Activated CD4-positive, alpha-beta memory T cell treated with anti-CD3 and anti-CD28 coated beads for 36 hours (primary cell): ENCODE results near the gene LSM8. TPM values are rescaled to one million over a fixed set of nuclear protein-coding genes. Genes with fewer than 3 reads are reported as not detected.
"Not testable (repeated sequence)": the region's sequence is repeated elsewhere in the genome, so short reads cannot be mapped to it uniquely, and the experiment has no call there.

Source experiments
- CTCF ChIA-PET: fragments of 350-600 bp; sonication (Branson Sonifier 250); formaldehyde crosslinking; loops from one replicate; lab custom pipeline; 2021; ENCODE audit warnings: antibody characterized with exemption, inconsistent platforms; lab: Charles Lee
- POLR2A ChIA-PET: fragments of 350-600 bp; sonication (Branson Sonifier 250); formaldehyde crosslinking; loops from one replicate; lab custom pipeline; 2021; ENCODE audit warnings: antibody characterized with exemption; lab: Charles Lee
- DNase-seq: peaks from one replicate; pipeline ENCODE4 v3.0.0-alpha.2; 2020
- H3K27ac Mint-ChIP-seq: one replicate; pipeline ENCODE4 v1.8.0; 2021; ENCODE audit warnings: mixed read lengths
- H3K27me3 Mint-ChIP-seq: one replicate; pipeline ENCODE4 v1.8.0; 2021; ENCODE audit warnings: mixed read lengths
- H3K36me3 Mint-ChIP-seq: one replicate; pipeline ENCODE4 v1.8.0; 2021; ENCODE audit warnings: mixed read lengths
- H3K4me1 Mint-ChIP-seq: one replicate; pipeline ENCODE4 v1.8.0; 2021; ENCODE audit warnings: low read depth, mixed read lengths
- H3K4me3 Mint-ChIP-seq: one replicate; pipeline ENCODE4 v1.8.0; 2021; ENCODE audit warnings: mild to moderate bottlenecking, mixed read lengths
- H3K9me3 Mint-ChIP-seq: one replicate; pipeline ENCODE4 v1.8.0; 2021; ENCODE audit warnings: mixed read lengths
- intact Hi-C: fragments of 100-400 bp; cut with micrococcal nuclease; formaldehyde crosslinking; loops from one replicate; pipeline ENCODE4 v1.15.1; 2023
- total RNA-seq, 2 experiments: library from RNA; stranded (reverse); gene quantifications; one replicate each; pipeline ENCODE4 v1.2.3, GENCODE V29; 2021

LSM8 gene
- total RNA-seq, 2 experiments from 2014 or later = 39.1 TPM

- DNase-seq = no peak
- CTCF ChIA-PET = no interaction called here
- POLR2A ChIA-PET = interaction anchor here (0.5 kb wide), 1 partner anchor 427 kb away, joined by 4 read pairs; no protein-coding TSS in a partner anchor
- Mint-ChIP-seq H3K27me3 (peaks cover 22% of the 10 kb centered on the region), H3K27ac (peak overlapping the region; percentile 52), H3K36me3 (no peaks in the 10 kb centered on the region), H3K4me3 (peak overlapping the region; percentile 74), H3K9me3 (no peaks in the 10 kb centered on the region), H3K4me1 (peaks cover 13% of the 10 kb centered on the region)
- intact Hi-C loops = no loop called here
Measured at GRCh38 chr7:118214833-118215182, 30.8 kb downstream of the LSM8 start.

GRCh38 chr7:118217210-118217619 lies 33.3 kb downstream of the LSM8 start:
- intact Hi-C loops = no loop called here
- Mint-ChIP-seq H3K4me1 (peaks cover 13% of the 10 kb centered on the region), H3K4me3 (no peak overlapping the region), H3K27ac (no peak overlapping the region), H3K36me3 (no peaks in the 10 kb centered on the region), H3K9me3 (no peaks in the 10 kb centered on the region), H3K27me3 (peaks cover 16% of the 10 kb centered on the region)
- ChIA-PET POLR2A (no interaction called here), CTCF (no interaction called here)
- DNase-seq = no peak

- CTCF ChIA-PET = interaction anchor here (0.5 kb wide), 1 partner anchor 981 kb away, joined by 3 read pairs; no protein-coding TSS in a partner anchor
Measured at GRCh38 chr7:118218413-118219156, 34.6 kb downstream of the LSM8 start.

GRCh38 chr7:118219157-118219512 lies 35.2 kb downstream of the LSM8 start:
- intact Hi-C loops = no loop called here
- ChIA-PET POLR2A (no interaction called here), CTCF (interaction anchor here (0.7 kb wide), 1 partner anchor 376 kb away, joined by 3 read pairs; no protein-coding TSS in a partner anchor)
- no peak for DNase-seq
- H3K36me3 Mint-ChIP-seq = no peaks in the 10 kb centered on the region
- H3K9me3 Mint-ChIP-seq = no peaks in the 10 kb centered on the region
- H3K27me3 Mint-ChIP-seq = peaks cover 8% of the 10 kb centered on the region
- H3K27ac Mint-ChIP-seq = no peak overlapping the region
- no peak overlapping the region for H3K4me3 Mint-ChIP-seq
- peaks cover 9% of the 10 kb centered on the region for H3K4me1 Mint-ChIP-seq

More at GRCh38 chr7:118218413-118219156, 34.6 kb downstream of the LSM8 start:
- POLR2A ChIA-PET = no interaction called here
- peaks cover 13% of the 10 kb centered on the region for H3K4me1 Mint-ChIP-seq
- H3K9me3 Mint-ChIP-seq = no peaks in the 10 kb centered on the region
- intact Hi-C loops = no loop called here
- peaks cover 12% of the 10 kb centered on the region for H3K27me3 Mint-ChIP-seq
- no peaks in the 10 kb centered on the region for H3K36me3 Mint-ChIP-seq
- no peak overlapping the region for H3K4me3 Mint-ChIP-seq
- no peak overlapping the region for H3K27ac Mint-ChIP-seq
- no peak for DNase-seq

- intact Hi-C loops = no loop called here
- Mint-ChIP-seq H3K4me1 (no peaks in the 10 kb centered on the region), H3K4me3 (no peak overlapping the region), H3K27me3 (no peaks in the 10 kb centered on the region), H3K27ac (no peak overlapping the region), H3K9me3 (no peaks in the 10 kb centered on the region), H3K36me3 (no peaks in the 10 kb centered on the region)
- CTCF ChIA-PET = no interaction called here
- DNase-seq = no peak
- POLR2A ChIA-PET = no interaction called here
Measured at GRCh38 chr7:118220583-118220982, 36.6 kb downstream of the LSM8 start.

GRCh38 chr7:118222591-118222990 lies 38.6 kb downstream of the LSM8 start:
- no peak overlapping the region for H3K4me3 Mint-ChIP-seq

GRCh38 chr7:118224521-118224920 lies 40.6 kb downstream of the LSM8 start, which contains the start of gene ANKRD7:
Gene ANKRD7, plus strand, starts transcription at chr7:118224704. Its CDS starts 127 bp downstream, at chr7:118224831.
- H3K4me3 Mint-ChIP-seq = no peak within 1 kb of the TSS
- no peaks in the 10 kb centered on the region for H3K27me3 Mint-ChIP-seq
- no peak within 1 kb of the TSS for H3K27ac Mint-ChIP-seq
- no peaks in the 10 kb centered on the region for H3K36me3 Mint-ChIP-seq
- CTCF ChIA-PET = no interaction called here
- DNase-seq = no peak
- H3K4me1 Mint-ChIP-seq = no peaks in the 10 kb centered on the region
- no peaks in the 10 kb centered on the region for H3K9me3 Mint-ChIP-seq
- POLR2A ChIA-PET = no interaction called here
- intact Hi-C loops = no loop called here

More at GRCh38 chr7:118222591-118222990, 38.6 kb downstream of the LSM8 start:
- CTCF ChIA-PET = no interaction called here
- H3K36me3 Mint-ChIP-seq = no peaks in the 10 kb centered on the region
- intact Hi-C loops = no loop called here
- H3K27ac Mint-ChIP-seq = no peak overlapping the region
- POLR2A ChIA-PET = no interaction called here
- no peak for DNase-seq
- H3K9me3 Mint-ChIP-seq = no peaks in the 10 kb centered on the region
- no peaks in the 10 kb centered on the region for H3K27me3 Mint-ChIP-seq
- no peaks in the 10 kb centered on the region for H3K4me1 Mint-ChIP-seq

- no peak for DNase-seq
- no peaks in the 10 kb centered on the region for H3K4me1 Mint-ChIP-seq
- peaks cover 5% of the 10 kb centered on the region for H3K27me3 Mint-ChIP-seq
- no peaks in the 10 kb centered on the region for H3K9me3 Mint-ChIP-seq
- H3K36me3 Mint-ChIP-seq = no peaks in the 10 kb centered on the region
- ChIA-PET CTCF (no interaction called here), POLR2A (no interaction called here)
- H3K4me3 Mint-ChIP-seq = no peak overlapping the region
- no peak overlapping the region for H3K27ac Mint-ChIP-seq
- intact Hi-C loops = no loop called here
Measured at GRCh38 chr7:118232837-118233236, 48.9 kb downstream of the LSM8 start.

GRCh38 chr7:118233799-118234198 lies 49.8 kb downstream of the LSM8 start:
- CTCF ChIA-PET = no interaction called here
- H3K27me3 Mint-ChIP-seq = peaks cover 6% of the 10 kb centered on the region
- intact Hi-C loops = no loop called here
- POLR2A ChIA-PET = no interaction called here
- H3K4me3 Mint-ChIP-seq = no peak overlapping the region
- H3K27ac Mint-ChIP-seq = no peak overlapping the region
- H3K4me1 Mint-ChIP-seq = no peaks in the 10 kb centered on the region
- no peaks in the 10 kb centered on the region for H3K36me3 Mint-ChIP-seq
- H3K9me3 Mint-ChIP-seq = no peaks in the 10 kb centered on the region
- no peak for DNase-seq

- no peaks in the 10 kb centered on the region for H3K9me3 Mint-ChIP-seq
- no peaks in the 10 kb centered on the region for H3K36me3 Mint-ChIP-seq
- no peak overlapping the region for H3K27ac Mint-ChIP-seq
- intact Hi-C loops = no loop called here
- H3K4me3 Mint-ChIP-seq = no peak overlapping the region
- CTCF ChIA-PET = no interaction called here
- POLR2A ChIA-PET = no interaction called here
- DNase-seq = no peak
- peaks cover 5% of the 10 kb centered on the region for H3K27me3 Mint-ChIP-seq
- H3K4me1 Mint-ChIP-seq = no peaks in the 10 kb centered on the region
Measured at GRCh38 chr7:118239014-118239413, 55.0 kb downstream of the LSM8 start.

- H3K4me1 Mint-ChIP-seq, H3K36me3 Mint-ChIP-seq, CTCF ChIA-PET, H3K27ac Mint-ChIP-seq, DNase-seq, H3K4me3 Mint-ChIP-seq, POLR2A ChIA-PET, H3K27me3 Mint-ChIP-seq, H3K9me3 Mint-ChIP-seq, intact Hi-C loops: not testable (repeated sequence)
Measured at GRCh38 chr7:118240320-118240719, 56.4 kb downstream of the LSM8 start.
